ENCODE results near the gene RTKN2.

DNA sequence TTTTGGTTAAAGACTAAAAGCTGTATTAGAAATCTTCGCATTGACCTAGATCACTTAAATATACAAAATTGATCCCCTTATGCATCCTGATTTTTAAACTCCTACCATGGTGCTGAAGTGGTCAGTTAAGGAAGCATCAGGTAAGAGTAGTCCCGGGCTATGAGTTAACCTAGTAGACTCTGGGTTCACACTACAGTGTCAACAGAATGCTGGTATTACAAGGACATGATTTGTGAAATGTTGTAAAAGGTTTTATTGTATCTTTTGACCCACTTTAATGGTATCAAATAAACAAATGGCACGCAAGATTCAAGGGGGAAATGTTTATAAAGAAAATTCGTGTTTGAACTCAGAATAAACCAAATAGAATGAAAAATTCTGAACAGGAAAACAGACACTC, 36.8 kb downstream of the RTKN2 start:
- TF ChIP-seq CTCF (IDR thresholded peaks at IDR 0.05) = no peak
- TF ChIP-seq POLR2A (IDR thresholded peaks at IDR 0.05) = no peak
- TF ChIP-seq POLR2AphosphoS5 (IDR thresholded peaks at IDR 0.05; ENCODE audit: insufficient read depth in 1 of 2, low read depth in 1 of 2) = no peak
